HepG2 (cell line): ENCODE data around the gene MLST8.

ENCODE experiments used
- ARHGAP35 ChIP-seq: sonication (generic); formaldehyde crosslinking; IDR thresholded peaks from 2 replicates; pipeline ENCODE4 v1.9.0; 2022; ENCODE audit warnings: mild to moderate bottlenecking, inconsistent platforms, moderate library complexity, missing genetic modification reagents, borderline replicate concordance
- CTCF ChIP-seq: sonication (generic); formaldehyde crosslinking; IDR thresholded peaks from 2 replicates; pipeline ENCODE4 v1.5.0; 2020; ENCODE audit warnings: mild to moderate bottlenecking, missing genetic modification reagents, moderate library complexity
- NFYB ChIP-seq: sonication (generic); formaldehyde crosslinking; IDR thresholded peaks from 2 replicates; pipeline ENCODE4 v1.4.0; 2020; ENCODE audit warnings: missing genetic modification reagents
- NPAS2 ChIP-seq: sonication (generic); formaldehyde crosslinking; IDR thresholded peaks from 2 replicates; pipeline ENCODE4 v1.8.0; 2022; ENCODE audit warnings: mild to moderate bottlenecking, missing genetic modification reagents, borderline replicate concordance
- TFAP4 ChIP-seq: sonication (generic); IDR thresholded peaks from 2 replicates; pipeline ENCODE4 v1.6.1; 2016; ENCODE audit warnings: low read depth, borderline replicate concordance
- ZBTB40 ChIP-seq, 2 experiments: fragments of 450-650 bp in 1 of 2; sonication (generic) in 1 of 2; formaldehyde crosslinking in 1 of 2; IDR thresholded peaks; 2 replicates each; pipeline versions ENCODE4 v1.6.1 to v1.8.0; 2016 to 2022; ENCODE audit warnings: antibody characterized with exemption in 1 of 2, mild to moderate bottlenecking in 1 of 2, missing genetic modification reagents in 1 of 2
- ZNF512 ChIP-seq: sonication (generic); formaldehyde crosslinking; IDR thresholded peaks from 2 replicates; pipeline ENCODE4 v1.4.0; 2020; ENCODE audit warnings: mild to moderate bottlenecking, missing genetic modification reagents

GRCh38 chr16:2226245-2226793 is 21.1 kb downstream of the MLST8 start:
- no peak for TF ChIP-seq CTCF (CRISPR knock-in tag)
- no peak for TF ChIP-seq ARHGAP35 (CRISPR knock-in tag)
- no peak for TF ChIP-seq NPAS2 (CRISPR knock-in tag)
- no peak for TF ChIP-seq ZBTB40 (IDR thresholded peaks at IDR 0.05)
- 0 out of 2 replicates have a peak, but pooled peaks have one; percentile 23 for TF ChIP-seq ZBTB40 (CRISPR knock-in tag; IDR thresholded peaks at IDR 0.05)
- no peak; the same call in 1 of the 2 replicates for TF ChIP-seq NFYB (CRISPR knock-in tag)
- TF ChIP-seq TFAP4, result peak; percentile 73; the same call in 1 of the 2 replicates
- no peak for TF ChIP-seq ZNF512 (CRISPR knock-in tag)
